Vagina (tissue), 2 donors: ENCODE measurements around the gene MBNL3. TPM values are rescaled to one million over a fixed set of nuclear protein-coding genes. Genes with fewer than 3 reads are reported as not detected.

Experiments
- DNase-seq, 2 donors: peaks; one replicate each; pipeline ENCODE4 v3.0.0-alpha.2; 2017; ENCODE audit errors: extremely low spot score in 2 of 2
- H3K27ac ChIP-seq: fragments of 200-600 bp; sonication (generic); one replicate; pipeline ENCODE4 v1.5.1; 2019
- H3K27me3 ChIP-seq: fragments of 200-600 bp; sonication (generic); one replicate; pipeline ENCODE4 v1.5.1; 2019
- H3K36me3 ChIP-seq, 2 donors: fragments of 200-600 bp; sonication (generic); one replicate each; pipeline ENCODE4 v1.5.1; 2017 to 2019
- H3K4me1 ChIP-seq: fragments of 200-600 bp; sonication (generic); one replicate; pipeline ENCODE4 v1.5.1; 2019
- H3K4me3 ChIP-seq, 2 donors: fragments of 200-600 bp; sonication (generic); 1 replicate in 1 of 2; 2 replicates in 1 of 2; pipeline ENCODE4 v1.5.1; 2016 to 2019
- H3K9me3 ChIP-seq: fragments of 200-600 bp; sonication (generic); one replicate; pipeline ENCODE4 v1.5.1; 2019
- CTCF ChIP-seq, 3 experiments: fragments of 450-650 bp in 2 of 3; fragments of 200-600 bp in 1 of 3; sonication (generic) in 1 of 3; IDR thresholded peaks; one replicate each; pipeline ENCODE4 v1.5.1; 2017 to 2019; ENCODE audit warnings: antibody characterized with exemption in 3 of 3, mild to moderate bottlenecking in 2 of 3, moderate library complexity in 2 of 3
- POLR2A ChIP-seq, 2 donors: fragments of 450-650 bp; IDR thresholded peaks; one replicate each; pipeline ENCODE4 v1.6.1; 2017; ENCODE audit warnings: antibody characterized with exemption in 2 of 2, mild to moderate bottlenecking in 2 of 2, moderate library complexity in 2 of 2
- POLR2AphosphoS5 ChIP-seq, 2 donors: sonication (generic); formaldehyde crosslinking; IDR thresholded peaks; one replicate each; pipeline ENCODE4 v1.9.0; 2017; ENCODE audit warnings: antibody characterized with exemption in 2 of 2, mild to moderate bottlenecking in 2 of 2, low read depth in 1 of 2; ENCODE audit not compliant: insufficient read depth in 1 of 2
- intact Hi-C: fragments of 100-400 bp; cut with DNase I; formaldehyde crosslinking; loops from one replicate; pipeline ENCODE4 v1.15.1; 2023
- total RNA-seq: library from RNA; depleted of rRNA; stranded (reverse); fragments of >200 nt; gene quantifications from one replicate; pipeline ENCODE4 v1.2.3, GENCODE V29; 2016

Gene MBNL3
- total RNA-seq, 1 donor from 2014 or later, result 10.1 TPM

GRCh38 chrX:132390792-132391191, 98.0 kb downstream of the MBNL3 start:
- no peak overlapping the region for H3K4me3 ChIP-seq
- no peaks in the 10 kb centered on the region for H3K9me3 ChIP-seq
- H3K27ac ChIP-seq, result no peak overlapping the region
- intact Hi-C loops, result no loop called here
- no peak for TF ChIP-seq POLR2AphosphoS5 (IDR thresholded peaks at IDR 0.05; ENCODE audit: insufficient read depth in 1 of 2, low read depth in 1 of 2)
- TF ChIP-seq CTCF (IDR thresholded peaks at IDR 0.05), result no peak
- DNase-seq, result no peak
- no peaks in the 10 kb centered on the region for H3K27me3 ChIP-seq
- no peaks in the 10 kb centered on the region for H3K4me1 ChIP-seq
- no peaks in the 10 kb centered on the region for H3K36me3 ChIP-seq

GRCh38 chrX:132389480-132389879, 99.4 kb downstream of the MBNL3 start:
- H3K27ac ChIP-seq, result no peak overlapping the region
- no peaks in the 10 kb centered on the region for H3K27me3 ChIP-seq
- H3K4me3 ChIP-seq, result no peak overlapping the region
- intact Hi-C loops, result no loop called here
- no peak for TF ChIP-seq POLR2AphosphoS5 (IDR thresholded peaks at IDR 0.05; ENCODE audit: insufficient read depth in 1 of 2, low read depth in 1 of 2)
- no peak for TF ChIP-seq POLR2A (IDR thresholded peaks at IDR 0.05)
- TF ChIP-seq CTCF (IDR thresholded peaks at IDR 0.05), result no peak
- H3K4me1 ChIP-seq, result no peaks in the 10 kb centered on the region
- no peaks in the 10 kb centered on the region for H3K36me3 ChIP-seq
- DNase-seq, result no peak
- no peaks in the 10 kb centered on the region for H3K9me3 ChIP-seq

- TF ChIP-seq POLR2A (IDR thresholded peaks at IDR 0.05) (no peak), POLR2AphosphoS5 (IDR thresholded peaks at IDR 0.05; ENCODE audit: insufficient read depth in 1 of 2, low read depth in 1 of 2) (no peak), CTCF (IDR thresholded peaks at IDR 0.05) (no peak)
- Histone ChIP-seq H3K36me3 (no peaks in the 10 kb centered on the region), H3K4me1 (no peaks in the 10 kb centered on the region), H3K9me3 (no peaks in the 10 kb centered on the region), H3K27me3 (no peaks in the 10 kb centered on the region), H3K4me3 (no peak overlapping the region), H3K27ac (no peak overlapping the region)
- intact Hi-C loops, result no loop called here
- DNase-seq, result no peak
Measured at GRCh38 chrX:132388371-132388770, 100.5 kb downstream of the MBNL3 start.

GRCh38 chrX:132384301-132384700, 104.5 kb downstream of the MBNL3 start:
- Histone ChIP-seq H3K27ac (no peak overlapping the region), H3K27me3 (no peaks in the 10 kb centered on the region), H3K9me3 (no peaks in the 10 kb centered on the region), H3K4me3 (no peak overlapping the region), H3K36me3 (no peaks in the 10 kb centered on the region), H3K4me1 (no peaks in the 10 kb centered on the region)
- intact Hi-C loops, result no loop called here
- DNase-seq, result no peak
- TF ChIP-seq CTCF (IDR thresholded peaks at IDR 0.05) (no peak), POLR2A (IDR thresholded peaks at IDR 0.05) (no peak), POLR2AphosphoS5 (IDR thresholded peaks at IDR 0.05; ENCODE audit: insufficient read depth in 1 of 2, low read depth in 1 of 2) (no peak)

- intact Hi-C loops, result no loop called here
- TF ChIP-seq POLR2A (IDR thresholded peaks at IDR 0.05) (no peak), CTCF (IDR thresholded peaks at IDR 0.05) (no peak), POLR2AphosphoS5 (IDR thresholded peaks at IDR 0.05; ENCODE audit: insufficient read depth in 1 of 2, low read depth in 1 of 2) (no peak)
- Histone ChIP-seq H3K27ac (no peak overlapping the region), H3K4me1 (no peaks in the 10 kb centered on the region), H3K27me3 (no peaks in the 10 kb centered on the region), H3K9me3 (no peaks in the 10 kb centered on the region), H3K36me3 (no peaks in the 10 kb centered on the region), H3K4me3 (no peak overlapping the region)
- no peak for DNase-seq
Measured at GRCh38 chrX:132382068-132382467, 106.8 kb downstream of the MBNL3 start.
